Esophagus muscularis mucosa (tissue), 3 donors: ENCODE results near the gene H6PD.

Experiments
- EP300 ChIP-seq: sonication (generic); formaldehyde crosslinking; IDR thresholded peaks from one replicate; pipeline ENCODE4 v1.6.1; 2017; ENCODE audit warnings: antibody characterized with exemption
- TF ChIP-seq, protein P1 (sequence below), 3 experiments: fragments of 200-600 bp in 2 of 3; fragments of 450-650 bp in 1 of 3; sonication (generic) in 2 of 3; IDR thresholded peaks; one replicate each; pipeline ENCODE4 v1.5.1; 2017 to 2019; ENCODE audit warnings: antibody characterized with exemption in 3 of 3, mild to moderate bottlenecking in 2 of 3, moderate library complexity in 1 of 3

DNA sequence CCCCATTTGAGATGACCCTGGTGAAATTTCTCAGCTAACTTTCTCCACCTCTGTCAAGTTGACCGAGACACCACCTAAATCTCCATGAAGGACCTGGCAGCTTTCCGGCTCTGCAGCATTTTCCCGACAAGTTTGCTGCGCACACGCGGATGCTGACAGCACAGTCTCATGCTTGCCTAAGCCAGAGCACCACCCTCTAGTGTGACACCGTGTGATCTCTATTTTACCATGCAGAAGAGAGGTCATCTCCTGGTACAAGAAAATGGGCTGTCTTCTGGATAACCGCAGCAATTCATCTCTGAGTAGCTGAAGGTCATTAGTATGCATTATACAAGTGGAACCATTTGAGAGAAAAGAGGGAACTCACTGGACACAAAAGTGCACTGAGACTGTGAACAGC lies 38.9 kb upstream of the H6PD start:
- TF ChIP-seq, protein P1, sequence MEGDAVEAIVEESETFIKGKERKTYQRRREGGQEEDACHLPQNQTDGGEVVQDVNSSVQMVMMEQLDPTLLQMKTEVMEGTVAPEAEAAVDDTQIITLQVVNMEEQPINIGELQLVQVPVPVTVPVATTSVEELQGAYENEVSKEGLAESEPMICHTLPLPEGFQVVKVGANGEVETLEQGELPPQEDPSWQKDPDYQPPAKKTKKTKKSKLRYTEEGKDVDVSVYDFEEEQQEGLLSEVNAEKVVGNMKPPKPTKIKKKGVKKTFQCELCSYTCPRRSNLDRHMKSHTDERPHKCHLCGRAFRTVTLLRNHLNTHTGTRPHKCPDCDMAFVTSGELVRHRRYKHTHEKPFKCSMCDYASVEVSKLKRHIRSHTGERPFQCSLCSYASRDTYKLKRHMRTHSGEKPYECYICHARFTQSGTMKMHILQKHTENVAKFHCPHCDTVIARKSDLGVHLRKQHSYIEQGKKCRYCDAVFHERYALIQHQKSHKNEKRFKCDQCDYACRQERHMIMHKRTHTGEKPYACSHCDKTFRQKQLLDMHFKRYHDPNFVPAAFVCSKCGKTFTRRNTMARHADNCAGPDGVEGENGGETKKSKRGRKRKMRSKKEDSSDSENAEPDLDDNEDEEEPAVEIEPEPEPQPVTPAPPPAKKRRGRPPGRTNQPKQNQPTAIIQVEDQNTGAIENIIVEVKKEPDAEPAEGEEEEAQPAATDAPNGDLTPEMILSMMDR (IDR thresholded peaks at IDR 0.05): no peak
- no peak for TF ChIP-seq EP300
